GM19025 (cell line): ENCODE data around the gene S1PR2.

Experiments used
- ATAC-seq: cut with Tn5 transposase; IDR thresholded peaks from one replicate; pipeline ENCODE4 v1.9.1; 2021; ENCODE audit warnings: mild to moderate bottlenecking, low read depth, moderate library complexity; ENCODE audit not compliant: unreplicated experiment

Gene S1PR2, protein sequence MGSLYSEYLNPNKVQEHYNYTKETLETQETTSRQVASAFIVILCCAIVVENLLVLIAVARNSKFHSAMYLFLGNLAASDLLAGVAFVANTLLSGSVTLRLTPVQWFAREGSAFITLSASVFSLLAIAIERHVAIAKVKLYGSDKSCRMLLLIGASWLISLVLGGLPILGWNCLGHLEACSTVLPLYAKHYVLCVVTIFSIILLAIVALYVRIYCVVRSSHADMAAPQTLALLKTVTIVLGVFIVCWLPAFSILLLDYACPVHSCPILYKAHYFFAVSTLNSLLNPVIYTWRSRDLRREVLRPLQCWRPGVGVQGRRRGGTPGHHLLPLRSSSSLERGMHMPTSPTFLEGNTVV

GRCh38 chr19:10230861-10231611 is at the start of gene S1PR2:
S1PR2 (minus strand) TSS chr19:10231331; CDS start chr19:10224905, 6,426 bp downstream.
- no peak for ATAC-seq

GRCh38 chr19:10279737-10280442 is 48.8 kb upstream of the S1PR2 start:
- ATAC-seq, result no peak

DNA sequence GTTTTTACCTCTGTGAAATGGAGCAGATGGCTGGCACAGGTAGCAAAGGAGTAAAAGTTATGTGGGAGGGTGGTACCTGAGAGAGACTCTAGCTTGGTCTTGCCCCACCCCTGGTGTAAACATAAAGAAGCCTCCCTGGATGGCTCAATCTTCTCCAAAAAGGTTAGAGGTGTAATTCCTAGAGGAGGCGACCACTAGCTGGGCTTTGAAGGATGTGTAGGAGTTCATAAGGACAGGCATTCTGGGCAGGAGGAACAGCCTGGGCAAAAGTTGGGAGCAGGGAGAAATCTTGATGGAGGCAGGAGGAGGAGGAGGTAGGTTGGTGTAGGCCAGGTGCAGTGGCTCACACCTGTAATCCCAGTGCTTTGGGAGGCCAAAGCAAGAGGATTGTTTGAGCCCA is 47.8 kb upstream of the S1PR2 start:
- ATAC-seq, result no peak

DNA sequence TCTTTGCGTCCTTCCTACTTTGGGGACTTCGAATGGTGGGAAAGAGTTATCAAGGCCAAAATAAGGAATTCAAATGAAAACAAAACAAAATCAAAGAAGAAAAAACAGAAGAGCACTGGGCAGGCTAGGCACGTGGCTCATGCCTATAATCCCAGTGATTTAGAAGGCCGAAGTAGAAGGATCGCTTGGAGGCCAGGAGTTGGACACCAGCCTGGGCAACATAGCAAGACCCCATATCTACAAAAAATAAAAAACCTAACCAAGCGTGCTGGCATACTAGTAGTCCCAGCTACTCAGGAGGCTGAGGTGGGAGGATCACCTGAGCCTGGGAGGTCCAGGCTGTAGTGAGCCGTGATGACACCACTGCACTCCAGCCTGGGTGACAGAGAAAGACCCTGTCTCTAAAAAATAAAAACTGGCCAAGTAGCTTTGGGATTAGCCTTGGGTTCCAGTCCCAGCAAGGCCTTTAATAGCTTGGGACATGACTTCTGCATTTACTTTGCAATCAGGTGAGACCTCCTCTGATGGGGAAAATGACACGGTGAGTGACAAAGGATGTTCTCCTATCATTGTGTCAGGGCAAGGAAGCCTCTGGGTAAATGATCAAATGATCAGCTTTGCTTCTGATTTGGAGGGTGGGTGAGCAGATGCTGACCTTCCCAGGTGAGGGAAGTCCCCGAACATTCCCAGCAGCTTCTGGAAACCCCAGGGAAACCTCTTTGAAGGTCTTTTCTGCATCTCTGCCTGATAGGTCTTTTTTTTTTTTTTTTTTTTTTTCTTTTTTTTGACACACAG is 46.9 kb upstream of the S1PR2 start:
- ATAC-seq, result no peak

DNA sequence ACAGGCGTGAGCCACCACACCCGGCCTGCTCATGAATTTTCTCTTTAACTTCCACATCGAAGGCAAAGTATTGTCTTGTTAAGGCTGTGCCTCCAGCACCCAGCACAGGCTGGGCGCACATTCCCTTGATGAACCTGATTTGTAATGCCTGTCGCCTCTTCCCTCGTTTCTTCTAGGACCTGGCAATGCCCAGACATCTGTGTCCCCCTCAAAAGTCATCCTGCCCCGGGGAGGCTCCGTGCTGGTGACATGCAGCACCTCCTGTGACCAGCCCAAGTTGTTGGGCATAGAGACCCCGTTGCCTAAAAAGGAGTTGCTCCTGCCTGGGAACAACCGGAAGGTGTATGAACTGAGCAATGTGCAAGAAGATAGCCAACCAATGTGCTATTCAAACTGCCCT is 43.5 kb upstream of the S1PR2 start:
- no peak for ATAC-seq

- ATAC-seq, result peak; percentile 30
These were observed 40.5 kb upstream of the S1PR2 start for GRCh38 chr19:10271543-10272086.

GRCh38 chr19:10270616-10271394 is 39.7 kb upstream of the S1PR2 start, which contains the start of gene ICAM1:
ICAM1 (plus strand) TSS chr19:10271120; CDS start chr19:10271160, 40 bp downstream.
- ATAC-seq, result no peak

DNA sequence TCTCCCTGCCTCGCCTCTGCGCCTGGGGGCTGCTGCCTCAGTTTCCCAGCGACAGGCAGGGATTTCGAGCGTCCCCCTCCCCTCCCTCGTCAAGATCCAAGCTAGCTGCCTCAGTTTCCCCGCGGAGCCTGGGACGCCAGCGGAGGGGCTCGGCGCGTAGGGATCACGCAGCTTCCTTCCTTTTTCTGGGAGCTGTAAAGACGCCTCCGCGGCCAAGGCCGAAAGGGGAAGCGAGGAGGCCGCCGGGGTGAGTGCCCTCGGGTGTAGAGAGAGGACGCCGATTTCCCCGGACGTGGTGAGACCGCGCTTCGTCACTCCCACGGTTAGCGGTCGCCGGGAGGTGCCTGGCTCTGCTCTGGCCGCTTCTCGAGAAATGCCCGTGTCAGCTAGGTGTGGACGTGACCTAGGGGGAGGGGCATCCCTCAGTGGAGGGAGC is 39.1 kb upstream of the S1PR2 start:
- no peak for ATAC-seq

DNA sequence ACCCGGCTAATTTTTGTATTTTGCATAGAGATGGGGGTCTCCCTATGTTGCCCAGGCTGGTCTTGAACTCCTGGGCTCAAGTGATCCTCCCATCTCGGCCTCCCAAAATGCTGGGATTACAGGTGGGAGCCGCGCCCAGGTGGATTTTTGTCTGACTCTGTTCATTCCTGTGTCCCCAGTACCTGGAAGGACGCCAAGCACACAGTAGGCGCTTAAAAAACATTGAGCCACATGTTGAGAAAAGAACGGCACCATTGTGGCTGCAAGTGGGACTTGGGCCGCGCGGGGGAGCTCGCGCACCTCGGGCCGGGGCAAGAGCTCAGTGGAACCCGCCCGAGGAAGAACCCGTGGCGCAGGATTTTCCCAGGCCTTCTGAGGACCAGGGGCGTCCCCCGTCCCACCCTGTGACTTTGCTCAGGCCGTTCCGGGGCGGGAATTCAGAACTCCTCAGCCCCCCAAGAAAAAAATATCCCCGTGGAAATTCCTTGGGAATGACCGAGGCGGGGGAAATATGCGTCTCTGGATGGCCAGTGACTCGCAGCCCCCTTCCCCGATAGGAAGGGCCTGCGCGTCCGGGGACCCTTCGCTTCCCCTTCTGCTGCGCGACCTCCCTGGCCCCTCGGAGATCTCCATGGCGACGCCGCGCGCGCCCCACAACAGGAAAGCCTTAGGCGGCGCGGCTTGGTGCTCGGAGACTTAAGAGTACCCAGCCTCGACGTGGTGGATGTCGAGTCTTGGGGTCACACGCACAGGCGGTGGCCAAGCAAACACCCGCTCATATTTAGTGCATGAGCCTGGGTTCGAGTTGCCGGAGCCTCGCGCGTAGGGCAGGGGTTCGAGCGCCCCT is 38.4 kb upstream of the S1PR2 start:
- no peak for ATAC-seq

GRCh38 chr19:10268071-10268470 is 36.9 kb upstream of the S1PR2 start:
- no peak for ATAC-seq

DNA sequence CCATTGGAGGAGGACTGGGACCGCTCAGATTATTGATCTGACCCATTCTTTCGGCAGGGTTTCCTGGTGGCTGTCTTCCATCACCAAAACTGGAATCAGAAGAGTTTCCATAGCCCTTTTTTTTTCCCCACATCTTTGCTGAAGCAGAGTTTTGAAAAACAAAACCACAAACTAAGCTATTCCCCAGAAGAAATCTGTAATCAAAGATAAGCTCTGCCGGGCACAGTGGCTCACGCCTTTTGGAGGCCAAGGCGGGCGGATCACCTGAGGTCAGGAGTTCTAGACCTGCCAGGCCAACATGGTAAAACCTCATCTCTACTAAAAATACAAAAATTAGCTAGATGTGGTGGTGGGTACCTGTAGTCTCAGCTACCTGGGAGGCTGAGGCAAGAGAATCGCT is 35.6 kb upstream of the S1PR2 start:
- ATAC-seq, result no peak

DNA sequence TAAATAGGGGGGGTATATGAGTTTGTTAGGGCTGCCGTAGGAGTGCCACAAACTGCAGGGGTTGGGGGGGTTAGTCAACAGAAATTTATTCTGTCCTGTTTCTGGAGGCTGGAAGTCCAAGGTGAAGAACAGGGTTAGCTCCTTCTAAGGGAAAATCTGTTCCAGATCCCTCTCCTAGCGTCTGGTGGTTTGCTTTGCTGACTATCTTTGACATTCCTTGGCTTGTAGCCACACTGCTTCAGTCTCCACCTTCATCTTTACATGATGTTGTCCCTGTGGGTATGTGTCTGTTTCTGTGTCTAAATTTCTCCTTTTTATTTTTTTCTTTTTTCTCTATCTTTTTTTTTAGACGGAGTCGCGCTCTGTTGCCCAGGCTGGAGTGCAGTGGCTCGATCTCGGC is 31.6 kb upstream of the S1PR2 start:
- no peak for ATAC-seq

GRCh38 chr19:10260141-10260584 is 29.0 kb upstream of the S1PR2 start:
- no peak for ATAC-seq

DNA sequence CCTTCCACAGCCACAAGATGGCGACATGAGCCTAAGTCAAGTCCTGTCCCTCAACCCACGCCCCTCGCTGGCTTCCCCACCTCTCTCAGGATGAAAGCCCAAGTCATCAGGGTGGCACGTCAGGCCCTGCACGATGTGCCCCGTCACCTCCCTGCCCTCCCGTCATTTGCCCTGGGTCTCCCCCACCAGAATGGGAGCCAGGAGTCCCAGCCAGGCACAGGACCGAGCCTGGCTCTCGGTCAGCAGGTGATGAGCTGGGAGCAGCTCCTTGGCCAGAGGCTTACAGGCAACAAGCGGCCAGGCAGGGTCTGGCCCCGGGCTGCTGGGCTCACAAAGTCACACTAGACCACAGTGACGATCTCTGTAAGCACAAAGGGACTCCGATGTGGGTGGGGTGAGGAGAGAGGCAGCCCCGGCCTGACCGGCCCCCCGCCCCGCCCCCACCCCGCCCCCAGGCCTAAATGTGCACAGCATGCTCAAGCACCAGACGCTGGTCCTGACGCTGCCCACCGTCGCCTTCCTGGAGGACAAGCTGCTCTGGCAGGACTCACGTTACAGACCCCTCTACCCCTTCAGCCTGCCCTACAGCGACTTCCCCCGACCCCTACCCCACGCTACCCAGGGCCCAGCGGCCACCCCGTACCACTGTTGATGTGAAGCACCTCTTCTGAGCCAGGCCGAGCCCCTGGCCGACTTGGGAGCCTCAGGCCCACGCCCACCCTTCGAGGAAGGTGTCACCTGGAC is 28.2 kb upstream of the S1PR2 start:
- no peak for ATAC-seq

GRCh38 chr19:10258080-10258710 is 27.1 kb upstream of the S1PR2 start:
- no peak for ATAC-seq

GRCh38 chr19:10256970-10257615 is 26.0 kb upstream of the S1PR2 start:
- no peak for ATAC-seq

GRCh38 chr19:10256551-10256950 is 25.4 kb upstream of the S1PR2 start:
- ATAC-seq, result no peak
